HG03139 (cell line): ENCODE measurements around the gene TMEM114.
A peak's percentile ranks its signal among the peaks of the same experiment; 100 is the strongest.

ENCODE experiments used
- ATAC-seq: cut with Tn5 transposase; IDR thresholded peaks from one replicate; pipeline ENCODE4 v1.9.1; 2021; ENCODE audit not compliant: unreplicated experiment

TMEM114 gene

GRCh38 chr16:8589900-8590688, at the start of gene TMEM114:
TMEM114 (minus strand) TSS chr16:8590511; CDS start chr16:8589838, 673 bp downstream.
- no peak for ATAC-seq

GRCh38 chr16:8639694-8640093, 49.4 kb upstream of the TMEM114 start:
- ATAC-seq, result no peak

- no peak for ATAC-seq
Observed at GRCh38 chr16:8634991-8635736, 44.9 kb upstream of the TMEM114 start.

DNA sequence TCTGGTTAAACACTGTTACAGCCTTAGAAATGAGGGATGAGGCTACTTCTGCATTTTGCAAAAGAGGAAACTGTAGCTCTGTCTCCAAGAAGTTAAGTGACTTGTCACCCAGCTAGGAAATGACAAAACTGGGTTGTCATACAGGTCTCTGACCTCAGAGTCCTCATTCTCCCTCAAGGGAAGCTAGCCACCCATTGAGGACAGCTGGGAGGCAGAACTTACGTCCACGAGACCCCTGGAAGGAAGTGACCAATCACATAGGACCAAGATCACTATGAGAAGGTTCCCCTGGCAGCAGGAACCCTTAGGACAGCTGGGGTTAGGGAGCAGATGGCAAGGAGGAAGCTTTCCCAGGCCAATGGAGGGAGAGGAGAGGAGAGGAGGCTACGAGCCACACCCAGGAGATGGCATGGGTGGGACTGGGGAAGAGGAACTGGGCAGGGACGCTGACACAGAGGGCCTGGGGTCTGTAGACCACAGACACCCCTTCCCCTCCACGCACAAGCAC, 42.4 kb upstream of the TMEM114 start:
- no peak for ATAC-seq

DNA sequence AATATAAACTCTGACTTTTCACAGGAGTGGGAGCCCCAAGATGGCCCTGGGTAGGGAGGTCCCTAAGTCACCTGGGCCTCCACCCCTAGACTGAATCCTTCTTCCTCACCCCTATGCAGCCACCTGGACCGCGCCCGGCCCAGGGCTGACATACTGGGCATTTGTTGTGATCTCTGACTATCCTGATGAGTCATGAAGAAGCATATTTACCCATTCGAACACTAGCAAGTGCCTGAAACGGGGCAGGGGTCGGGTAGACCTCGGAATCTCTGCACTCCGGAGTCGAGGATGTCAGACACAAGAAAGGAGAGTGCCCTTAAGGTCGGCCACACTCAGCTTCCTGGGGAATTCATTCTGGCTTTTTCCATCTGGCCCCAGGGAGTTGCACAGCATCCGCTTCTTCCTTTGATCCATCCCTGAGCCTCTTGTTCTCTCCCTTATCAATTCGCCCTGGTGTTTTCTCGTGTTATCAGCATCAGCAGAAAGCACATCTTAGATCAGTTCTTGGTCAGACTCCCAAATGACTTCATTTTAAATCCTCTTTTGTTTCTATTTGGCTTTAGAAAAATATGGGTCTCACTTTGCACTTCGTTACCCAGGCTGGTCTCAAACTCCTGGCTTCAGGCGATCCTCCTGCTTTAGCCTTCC, 41.6 kb upstream of the TMEM114 start:
- ATAC-seq, result no peak

DNA sequence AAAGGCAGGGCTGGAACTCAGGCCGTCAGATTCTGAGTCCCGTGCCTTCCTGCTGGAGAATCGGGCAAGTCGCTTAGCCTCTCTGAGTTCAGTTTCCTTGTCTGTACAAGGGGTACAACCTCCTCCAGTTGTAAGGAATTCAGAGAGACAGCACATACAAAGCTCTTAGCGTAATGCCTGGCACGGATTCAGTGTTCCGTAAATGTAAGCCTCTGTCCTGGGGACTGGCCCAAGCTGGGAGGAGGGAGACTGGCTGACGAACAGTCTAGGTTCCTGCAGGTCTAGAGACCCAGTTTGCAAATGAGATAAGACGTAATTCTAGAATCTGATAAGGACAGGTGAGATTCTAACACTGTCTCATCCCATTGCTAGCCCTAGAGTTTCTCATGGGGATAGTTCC, 41.1 kb upstream of the TMEM114 start:
- no peak for ATAC-seq

GRCh38 chr16:8630255-8630953, 40.1 kb upstream of the TMEM114 start:
- no peak for ATAC-seq

- ATAC-seq, result no peak
Observed at GRCh38 chr16:8628981-8629725, 38.8 kb upstream of the TMEM114 start.

- ATAC-seq, result no peak
Observed at GRCh38 chr16:8627456-8627855, 37.1 kb upstream of the TMEM114 start.

GRCh38 chr16:8626946-8627345, 36.6 kb upstream of the TMEM114 start:
- ATAC-seq, result no peak

- ATAC-seq, result no peak
Observed at GRCh38 chr16:8625491-8626087, 35.3 kb upstream of the TMEM114 start.

GRCh38 chr16:8623634-8624033, 33.3 kb upstream of the TMEM114 start:
- ATAC-seq, result no peak

- ATAC-seq, result no peak
Observed at GRCh38 chr16:8622315-8622656, 32.0 kb upstream of the TMEM114 start.

- ATAC-seq, result peak; percentile 95
Observed at GRCh38 chr16:8621572-8622314, 31.4 kb upstream of the TMEM114 start, which contains the start of gene METTL22. METTL22 (plus strand) TSS chr16:8621698; CDS start chr16:8625666, 3,968 bp downstream.

GRCh38 chr16:8621222-8621571, 30.9 kb upstream of the TMEM114 start:
- ATAC-seq, result no peak

- no peak for ATAC-seq
Observed at GRCh38 chr16:8620535-8620934, 30.2 kb upstream of the TMEM114 start.

GRCh38 chr16:8619671-8620370, 29.5 kb upstream of the TMEM114 start:
- no peak for ATAC-seq

DNA sequence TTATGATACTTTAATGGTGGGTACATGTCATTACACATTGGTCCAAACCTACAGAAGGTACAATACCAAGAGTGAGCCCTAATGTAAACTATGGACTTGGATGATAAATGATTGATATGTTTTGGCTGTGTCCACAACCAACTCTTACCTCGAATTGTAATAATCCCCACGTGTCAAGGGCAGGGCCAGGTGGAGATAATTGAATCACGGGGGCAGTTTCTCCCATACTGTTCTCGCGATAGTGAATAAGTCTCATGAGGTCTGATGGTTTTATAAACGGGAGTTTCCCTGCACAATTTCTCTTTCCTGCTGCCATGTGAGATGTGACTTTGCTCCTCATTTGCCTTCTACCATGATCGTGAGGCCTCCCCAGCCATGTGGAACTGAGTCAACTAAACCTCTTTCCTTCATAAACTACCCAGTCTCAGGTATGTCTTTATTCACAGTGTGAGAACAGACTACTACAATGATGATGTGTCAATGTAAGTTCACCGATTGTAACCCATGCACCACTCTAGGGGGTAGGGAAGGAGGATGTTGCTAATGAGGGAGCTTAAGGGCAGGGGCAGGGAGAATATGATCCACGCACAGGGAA, 24.2 kb upstream of the TMEM114 start:
- no peak for ATAC-seq
